Neuron (in vitro differentiated cells): ENCODE measurements around the gene C1QTNF8.

Source experiments
- H2AFZ ChIP-seq: one replicate; pipeline ENCODE4 v1.6.1; 2013; ENCODE audit warnings: low read depth, mild to moderate bottlenecking, inconsistent platforms, low read length, moderate library complexity
- H3K27me3 ChIP-seq: one replicate; pipeline ENCODE4 v1.6.1; 2013; ENCODE audit warnings: low read length; ENCODE audit not compliant: insufficient read depth
- H3K36me3 ChIP-seq: one replicate; pipeline ENCODE4 v1.6.1; 2013; ENCODE audit warnings: low read length; ENCODE audit not compliant: insufficient read depth
- H3K4me1 ChIP-seq: one replicate; pipeline ENCODE4 v1.6.1; 2013; ENCODE audit warnings: low read length; ENCODE audit not compliant: insufficient read depth
- H3K4me3 ChIP-seq: 2 replicates; pipeline ENCODE4 v1.5.1; 2013; ENCODE audit warnings: mild to moderate bottlenecking, low read length, moderate library complexity
- H3K9me3 ChIP-seq: one replicate; pipeline ENCODE4 v1.6.1; 2013; ENCODE audit warnings: low read length

C1QTNF8 gene

DNA sequence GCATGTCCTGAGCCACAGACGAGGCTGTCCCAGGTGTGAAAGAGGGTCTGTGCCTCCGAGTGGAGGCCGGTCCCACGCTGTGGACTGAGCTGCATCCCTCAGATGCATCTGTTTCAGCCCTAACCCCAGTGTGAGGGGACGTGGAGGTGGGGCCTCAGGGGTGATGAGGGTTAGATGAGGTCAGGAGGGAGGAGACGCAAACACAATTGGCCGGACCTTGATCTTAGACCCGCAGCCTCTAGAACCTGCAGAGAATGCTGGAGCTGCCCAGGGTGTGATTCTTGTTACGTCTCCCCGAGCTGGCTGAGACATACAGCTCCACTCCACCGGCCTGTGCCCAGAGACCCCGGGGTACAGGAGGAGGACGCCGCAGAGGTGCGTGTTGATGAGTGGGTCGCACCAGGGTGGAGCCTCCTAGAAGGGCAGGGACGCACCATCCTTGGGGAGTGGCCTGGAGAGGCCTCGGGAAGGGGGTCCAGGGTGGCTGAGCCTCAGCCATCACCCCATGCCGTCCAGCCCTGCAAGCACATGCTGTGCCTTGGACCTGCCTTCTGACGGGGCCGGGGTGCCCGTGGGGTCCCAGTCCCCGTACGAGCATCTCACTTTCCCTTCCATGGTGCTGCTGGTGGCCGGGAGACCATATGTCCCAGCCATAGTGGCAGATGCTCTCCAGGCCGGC lies 16.6 kb upstream of the C1QTNF8 start:
- Histone ChIP-seq H3K9me3 (no peaks in the 10 kb centered on the region), H3K27me3 (peaks cover 33% of the 10 kb centered on the region), H3K36me3 (no peaks in the 10 kb centered on the region), H3K4me3 (no peak overlapping the region), H2AFZ (no peak overlapping the region), H3K4me1 (peaks cover 8% of the 10 kb centered on the region)

DNA sequence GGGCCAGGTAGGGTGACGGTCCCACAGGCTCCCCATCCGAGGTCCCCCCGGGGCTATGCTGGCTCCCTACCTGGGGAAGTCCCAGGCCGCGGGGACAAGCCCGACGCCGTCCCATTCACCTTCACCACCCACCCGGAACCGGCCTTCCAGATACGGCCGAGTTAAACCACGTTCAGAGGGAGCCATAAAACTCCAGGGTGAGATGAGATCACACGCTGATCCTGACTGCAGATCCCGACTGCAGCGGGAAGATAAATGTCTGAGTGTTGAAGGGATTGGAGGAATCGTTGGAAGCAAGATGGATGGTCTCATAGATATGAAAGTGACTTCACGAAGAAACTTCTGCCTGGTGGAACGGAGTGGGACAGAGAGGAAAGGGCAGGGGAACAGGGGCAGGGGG lies 13.6 kb upstream of the C1QTNF8 start:
- H3K4me3 ChIP-seq = no peak overlapping the region
- peaks cover 42% of the 10 kb centered on the region for H3K27me3 ChIP-seq
- H3K9me3 ChIP-seq = no peaks in the 10 kb centered on the region
- no peak overlapping the region for H2AFZ ChIP-seq
- peaks cover 6% of the 10 kb centered on the region for H3K4me1 ChIP-seq
- H3K36me3 ChIP-seq = no peaks in the 10 kb centered on the region

DNA sequence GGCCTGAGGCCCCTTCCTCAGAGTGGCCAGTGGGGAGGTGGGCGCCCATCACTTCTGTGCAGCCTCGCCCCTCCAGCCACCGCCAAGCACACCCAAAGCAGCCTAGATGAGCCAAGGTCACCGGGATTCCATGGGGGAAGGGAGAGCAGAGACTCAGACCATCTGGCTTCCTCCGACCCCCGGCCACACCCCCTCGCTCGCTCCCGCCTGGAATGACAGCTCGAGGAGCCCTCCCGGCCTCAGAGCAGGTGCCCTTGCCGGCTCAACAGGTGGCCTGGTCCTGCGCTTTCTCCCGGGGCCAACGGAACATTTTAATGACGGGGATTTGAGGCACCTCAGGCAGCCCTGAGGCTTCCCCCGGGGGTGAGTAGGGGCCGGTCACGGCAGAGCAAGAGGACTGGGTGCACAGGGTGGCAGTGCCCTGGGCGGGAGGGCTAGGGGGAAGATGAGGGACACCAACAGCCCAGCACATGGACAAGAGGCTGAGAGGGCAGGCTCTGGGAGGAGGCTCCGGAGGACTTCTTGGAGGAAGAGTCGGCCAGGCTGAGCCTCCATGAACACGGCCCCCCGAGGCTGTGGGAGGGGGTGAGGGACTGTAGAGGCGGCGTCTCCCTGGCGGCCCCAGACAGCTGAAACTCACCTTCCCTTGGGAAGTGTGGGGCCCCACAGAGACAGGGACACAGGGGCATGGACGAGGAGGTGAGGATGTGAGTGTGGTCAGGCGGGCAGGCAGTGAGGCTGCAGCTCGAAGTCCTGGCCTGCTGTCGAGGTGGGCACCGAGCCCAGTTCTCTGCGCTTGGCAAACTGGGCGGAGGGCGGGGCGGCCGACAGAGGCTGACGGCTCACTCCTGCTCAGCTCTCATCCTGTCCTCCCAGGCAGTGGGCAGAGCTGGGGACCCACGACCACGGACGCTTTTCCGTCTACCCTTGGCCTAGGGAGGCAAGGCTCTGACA lies 12.5 kb upstream of the C1QTNF8 start:
- Histone ChIP-seq H3K36me3 (no peaks in the 10 kb centered on the region), H3K4me3 (no peak overlapping the region), H2AFZ (no peak overlapping the region), H3K4me1 (peaks cover 7% of the 10 kb centered on the region), H3K27me3 (peaks cover 53% of the 10 kb centered on the region), H3K9me3 (no peaks in the 10 kb centered on the region)

DNA sequence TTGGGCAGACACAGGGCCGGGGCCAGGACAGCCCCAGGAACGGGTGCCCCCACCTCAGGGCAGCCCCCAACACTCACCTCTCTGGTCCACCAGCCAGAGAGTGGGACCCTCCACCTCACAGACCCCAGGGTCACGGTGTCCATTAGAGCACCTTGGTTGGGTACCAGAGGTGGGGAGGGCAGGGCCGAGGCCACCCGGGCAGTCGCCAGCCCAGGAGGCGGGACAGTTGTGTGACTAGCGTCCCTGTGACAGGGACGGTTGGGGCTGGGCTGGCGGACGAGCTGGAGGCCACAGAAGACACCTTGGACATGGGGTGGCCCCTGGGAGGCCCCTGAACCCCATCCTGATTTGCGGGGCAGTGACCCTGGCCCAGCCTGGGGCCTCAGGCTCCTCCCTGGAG lies 11.7 kb upstream of the C1QTNF8 start:
- no peaks in the 10 kb centered on the region for H3K36me3 ChIP-seq
- H3K9me3 ChIP-seq = no peaks in the 10 kb centered on the region
- H3K27me3 ChIP-seq = peaks cover 55% of the 10 kb centered on the region
- no peak overlapping the region for H2AFZ ChIP-seq
- no peak overlapping the region for H3K4me3 ChIP-seq
- H3K4me1 ChIP-seq = peaks cover 14% of the 10 kb centered on the region

DNA sequence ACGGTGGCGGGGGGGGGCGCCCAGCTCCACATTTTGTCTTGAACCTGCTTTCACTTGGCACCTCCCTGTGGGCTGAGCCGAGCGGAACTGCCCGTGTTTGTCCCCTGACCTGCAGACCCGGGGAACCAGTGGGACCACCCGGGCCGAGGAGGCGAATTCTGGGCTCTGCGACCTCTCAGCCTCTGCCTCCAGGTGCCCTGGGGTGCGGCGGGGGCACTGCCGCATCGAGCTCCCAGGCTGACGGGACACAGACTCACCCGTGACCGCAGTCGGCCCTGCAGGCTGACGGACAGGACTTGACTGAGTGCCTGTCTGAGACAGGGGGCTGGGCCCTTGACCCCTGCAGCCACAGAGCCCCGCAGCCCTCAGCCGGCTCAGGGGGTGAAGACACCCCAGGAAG lies 11.1 kb upstream of the C1QTNF8 start:
- Histone ChIP-seq H3K27me3 (peaks cover 53% of the 10 kb centered on the region), H3K4me3 (no peak overlapping the region)

DNA sequence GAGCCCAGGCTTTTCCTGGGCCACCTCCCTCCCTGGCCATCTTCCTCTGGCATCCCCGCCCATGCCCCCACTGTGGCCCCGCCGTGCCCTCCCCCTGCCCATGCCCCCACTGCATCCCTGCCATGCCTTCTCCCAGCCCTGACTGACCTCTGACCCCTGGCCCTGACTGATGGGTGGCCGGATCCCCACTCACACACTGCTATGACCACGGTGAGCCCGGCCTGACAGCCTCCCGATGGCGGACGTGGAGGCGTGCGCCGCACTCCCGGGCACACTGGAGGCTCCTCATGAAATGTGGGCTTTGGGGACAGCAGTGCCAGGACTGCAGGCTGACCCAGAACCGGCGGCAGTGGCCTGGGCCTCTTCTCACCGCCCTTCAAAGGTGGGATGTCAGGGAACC lies 10.6 kb upstream of the C1QTNF8 start:
- H3K4me1 ChIP-seq = peaks cover 10% of the 10 kb centered on the region
- H3K9me3 ChIP-seq = no peaks in the 10 kb centered on the region
- peaks cover 53% of the 10 kb centered on the region for H3K27me3 ChIP-seq
- H2AFZ ChIP-seq = no peak overlapping the region
- no peak overlapping the region for H3K4me3 ChIP-seq
- no peaks in the 10 kb centered on the region for H3K36me3 ChIP-seq

More for the DNA sequence above, 11.1 kb upstream of the C1QTNF8 start:
- no peaks in the 10 kb centered on the region for H3K36me3 ChIP-seq
- no peaks in the 10 kb centered on the region for H3K9me3 ChIP-seq
- no peak overlapping the region for H2AFZ ChIP-seq
- peaks cover 11% of the 10 kb centered on the region for H3K4me1 ChIP-seq

DNA sequence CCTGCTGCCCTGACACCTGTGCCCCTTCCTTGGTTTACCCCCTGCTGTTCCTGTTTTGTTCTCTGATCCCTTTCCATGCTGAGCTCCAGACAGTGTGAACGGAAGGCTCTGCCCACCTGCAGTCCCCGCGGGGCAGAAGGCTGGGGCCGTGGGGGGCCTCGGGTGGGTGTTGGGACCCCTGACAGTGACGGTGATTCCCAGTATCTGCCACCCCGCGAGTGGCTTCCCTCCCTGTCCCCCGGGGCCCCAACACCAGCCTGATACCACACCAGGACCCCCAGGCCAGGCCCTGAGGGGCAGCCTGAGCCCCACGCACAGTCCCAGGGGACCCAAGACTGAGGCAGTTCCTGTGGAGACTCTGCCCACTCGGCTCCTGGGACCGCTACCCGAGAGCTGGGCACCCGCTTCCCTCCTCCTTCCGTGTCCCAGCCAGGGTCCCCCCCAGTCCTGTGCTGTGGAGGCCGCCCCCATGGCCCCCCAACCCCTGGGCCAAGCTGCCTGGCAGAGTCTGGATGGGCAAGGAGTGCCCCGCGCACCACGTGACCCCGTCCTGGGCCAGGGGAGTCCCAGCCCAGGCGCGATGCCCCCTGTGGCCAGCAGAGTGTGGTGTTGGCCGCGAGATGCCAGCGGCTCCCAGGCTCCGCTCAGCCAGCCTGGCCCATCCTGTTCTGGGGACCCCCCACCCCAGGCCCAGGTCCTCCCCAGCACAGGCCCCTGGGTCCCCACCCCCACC lies 10.0 kb upstream of the C1QTNF8 start:
- Histone ChIP-seq H3K9me3 (no peaks in the 10 kb centered on the region), H3K4me3 (no peak overlapping the region), H3K27me3 (peaks cover 53% of the 10 kb centered on the region), H3K36me3 (no peaks in the 10 kb centered on the region), H2AFZ (no peak overlapping the region), H3K4me1 (peaks cover 10% of the 10 kb centered on the region)

DNA sequence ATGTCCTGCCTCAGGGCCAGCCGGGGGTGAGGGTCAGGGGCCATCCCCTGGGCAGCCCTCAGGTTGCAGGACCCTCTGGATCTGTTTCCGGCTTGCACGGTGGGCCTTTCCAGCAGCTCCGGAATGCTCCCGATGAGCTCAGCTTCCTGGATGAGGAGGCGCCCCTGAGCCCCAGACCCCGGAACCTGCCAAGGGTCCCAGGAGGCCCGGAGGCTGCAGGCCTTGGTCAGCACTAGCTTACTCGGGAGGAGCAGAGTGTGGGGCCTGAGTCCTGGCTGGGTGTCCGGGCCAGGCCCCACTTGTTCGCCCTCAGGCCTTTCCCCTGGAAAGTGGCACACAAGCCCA lies 7.6 kb upstream of the C1QTNF8 start:
- H2AFZ ChIP-seq = peak overlapping the region; percentile 47
- H3K4me3 ChIP-seq = no peak overlapping the region
- peaks cover 21% of the 10 kb centered on the region for H3K4me1 ChIP-seq
- H3K36me3 ChIP-seq = no peaks in the 10 kb centered on the region
- no peaks in the 10 kb centered on the region for H3K9me3 ChIP-seq
- peaks cover 38% of the 10 kb centered on the region for H3K27me3 ChIP-seq

DNA sequence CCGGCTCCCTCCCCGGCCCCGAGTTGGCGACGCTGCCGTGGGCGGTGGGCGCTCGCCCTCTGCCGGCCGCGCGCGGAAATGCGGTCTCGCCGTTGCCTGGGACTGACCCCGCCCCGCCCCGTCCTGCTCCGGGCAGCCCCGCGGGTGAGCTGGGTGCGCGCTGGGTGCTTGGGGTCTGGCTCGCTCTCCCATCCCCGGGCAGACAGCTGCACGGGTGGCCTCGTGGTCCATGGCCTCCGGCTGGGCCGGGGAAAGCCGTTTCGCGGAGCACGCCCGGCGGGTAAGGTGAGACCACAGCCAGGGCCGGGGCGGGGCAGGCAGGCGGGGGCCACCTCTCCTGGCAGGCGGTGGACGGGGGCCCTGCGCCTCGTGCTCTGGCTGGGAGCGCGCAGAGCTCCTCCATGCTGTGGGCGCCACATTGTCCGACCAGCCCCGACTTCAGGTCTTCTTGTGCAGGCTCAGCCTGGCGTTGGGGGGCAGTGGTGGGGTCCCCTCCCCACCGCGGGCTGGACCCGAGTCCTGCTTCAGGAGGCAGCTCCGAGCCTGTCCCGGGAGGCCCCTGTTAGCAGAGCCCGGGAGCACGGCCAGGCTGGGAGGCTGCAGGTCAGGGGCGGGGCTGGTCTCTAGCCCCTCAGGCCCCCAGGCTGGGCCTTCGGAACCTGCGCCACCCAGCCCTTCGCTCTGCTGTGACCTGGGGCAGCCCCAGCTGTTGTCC lies 7.0 kb upstream of the C1QTNF8 start:
- Histone ChIP-seq H2AFZ (peak overlapping the region; percentile 47), H3K36me3 (no peaks in the 10 kb centered on the region), H3K4me1 (peaks cover 26% of the 10 kb centered on the region), H3K9me3 (no peaks in the 10 kb centered on the region), H3K4me3 (no peak overlapping the region), H3K27me3 (peaks cover 33% of the 10 kb centered on the region)

DNA sequence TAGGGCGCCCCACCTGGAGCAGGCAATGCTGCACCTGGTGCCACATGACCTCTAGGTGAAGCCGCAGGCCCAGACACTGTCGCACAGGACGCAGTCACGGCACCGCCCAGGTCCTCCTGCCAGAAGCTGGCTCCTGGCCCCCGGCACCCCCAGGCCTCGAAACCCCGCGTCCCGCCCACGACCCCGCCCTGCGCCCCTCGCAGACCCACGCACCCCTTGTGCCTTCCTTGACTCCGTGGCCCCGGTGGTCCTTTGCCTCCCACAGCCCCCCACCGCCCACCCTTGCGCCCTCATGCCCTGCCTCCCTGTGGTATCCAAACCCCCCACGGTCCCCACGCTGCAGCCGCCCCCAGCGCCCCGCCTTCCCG lies 6.3 kb upstream of the C1QTNF8 start:
- Histone ChIP-seq H3K9me3 (no peaks in the 10 kb centered on the region), H3K4me1 (peaks cover 33% of the 10 kb centered on the region), H3K4me3 (no peak overlapping the region), H3K36me3 (no peaks in the 10 kb centered on the region), H2AFZ (no peak overlapping the region), H3K27me3 (peaks cover 27% of the 10 kb centered on the region)

DNA sequence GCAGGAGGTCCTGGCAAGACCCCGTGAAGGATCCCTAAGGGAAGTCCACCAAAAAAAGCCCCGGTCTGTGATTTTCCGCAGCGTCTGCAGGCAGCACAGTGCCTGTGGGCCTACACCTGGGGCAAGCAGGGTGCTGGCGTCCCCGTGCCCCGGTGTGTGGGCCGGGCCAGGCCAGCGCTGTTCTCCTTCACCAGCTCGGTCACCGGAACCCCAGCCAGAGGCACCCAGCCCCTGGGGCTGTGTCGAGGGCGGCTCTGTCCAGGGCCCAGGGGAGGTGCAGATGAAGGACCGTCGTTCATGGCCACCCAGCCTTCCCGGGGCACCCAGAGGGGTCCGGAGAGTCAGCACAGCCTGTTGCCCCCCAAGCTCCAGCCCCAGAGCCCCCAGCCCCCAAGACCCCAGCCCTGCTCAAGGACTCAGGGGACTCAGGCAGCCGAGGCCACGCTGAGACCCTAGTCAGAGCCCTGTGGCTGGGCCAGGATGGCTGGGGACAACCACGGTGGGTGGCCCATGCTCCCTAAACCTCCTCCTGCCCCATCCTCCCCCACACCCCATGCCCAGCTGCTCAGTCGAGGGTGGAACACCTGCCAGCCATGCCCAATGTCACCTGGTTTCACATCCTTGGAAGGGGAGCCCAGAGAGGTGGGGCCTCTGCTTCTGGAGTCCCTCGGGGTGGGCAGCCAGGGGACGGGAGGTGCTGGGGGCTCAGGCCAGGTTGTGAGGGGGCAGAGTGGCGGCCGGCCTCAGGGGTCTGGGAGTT lies 5.7 kb upstream of the C1QTNF8 start:
- Histone ChIP-seq H3K27me3 (peaks cover 27% of the 10 kb centered on the region), H2AFZ (no peak overlapping the region), H3K36me3 (no peaks in the 10 kb centered on the region), H3K4me3 (no peak overlapping the region), H3K9me3 (no peaks in the 10 kb centered on the region), H3K4me1 (peaks cover 30% of the 10 kb centered on the region)

DNA sequence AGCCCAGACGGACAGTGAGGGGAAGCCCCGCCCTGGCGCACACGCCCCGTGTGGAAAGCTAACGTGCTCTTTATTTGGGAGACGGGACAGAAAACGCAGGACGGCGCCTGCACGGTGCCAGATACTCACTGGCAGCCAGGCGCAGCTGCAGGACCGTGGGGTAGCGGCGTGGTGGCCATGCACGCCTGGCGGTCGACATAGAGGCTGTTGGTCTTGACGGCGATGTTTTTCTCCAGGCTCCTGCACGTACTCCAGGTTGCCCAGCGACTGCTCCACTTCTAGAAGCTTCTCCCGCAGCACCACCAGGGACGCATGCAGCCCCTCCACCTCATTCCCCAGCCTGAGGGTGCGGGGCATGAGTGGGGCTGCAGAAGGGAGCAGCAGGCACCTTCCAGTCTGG lies 5.1 kb upstream of the C1QTNF8 start:
- peaks cover 27% of the 10 kb centered on the region for H3K27me3 ChIP-seq
- H3K36me3 ChIP-seq = no peaks in the 10 kb centered on the region
- H3K9me3 ChIP-seq = no peaks in the 10 kb centered on the region
- H3K4me1 ChIP-seq = peaks cover 34% of the 10 kb centered on the region
- H3K4me3 ChIP-seq = no peak overlapping the region
- H2AFZ ChIP-seq = no peak overlapping the region
